H1 (cell line): ENCODE data around the gene GBF1. TPM values are rescaled to one million over a fixed set of nuclear protein-coding genes. Genes with fewer than 3 reads are reported as not detected.

Experiments
- CTCF ChIA-PET: fragments of 300-600 bp; sonication (Branson Sonifier 250); formaldehyde crosslinking; loops from one replicate; lab custom pipeline; 2021; ENCODE audit not compliant: partially characterized antibody; lab: Charles Lee
- POLR2A ChIA-PET: fragments of 300-600 bp; sonication (Branson Sonifier 250); formaldehyde crosslinking; loops from one replicate; lab custom pipeline; 2021; ENCODE audit warnings: inconsistent platforms; ENCODE audit not compliant: partially characterized antibody; lab: Charles Lee
- DNase-seq, 2 experiments: peaks; one replicate each; pipeline versions ENCODE4 v3.0.0 to v3.0.0-alpha.2; 2010 to 2022; ENCODE audit warnings: low spot score in 2 of 2, low read depth in 1 of 2, mixed read lengths in 1 of 2
- FAIRE-seq: peaks from 2 replicates; lab custom pipeline; 2011; peaks lifted over from hg19 to GRCh38; lab: Jason Lieb, UNC
- H2AFZ ChIP-seq: 2 replicates; pipeline ENCODE4 v1.8.1; 2012; ENCODE audit warnings: low read length, inconsistent platforms
- H2AK5ac ChIP-seq: 2 replicates; pipeline ENCODE4 v1.6.1; 2013; ENCODE audit warnings: low read depth, low read length
- H2BK120ac ChIP-seq: replicated peaks from 2 replicates; pipeline ENCODE3; 2013; ENCODE audit warnings: low read depth, low read length, inconsistent platforms
- H2BK12ac ChIP-seq: 2 replicates; pipeline ENCODE4 v1.6.1; 2013; ENCODE audit warnings: low read depth, low read length
- H2BK15ac ChIP-seq: 2 replicates; pipeline ENCODE4 v1.6.1; 2013; ENCODE audit warnings: low read length
- H2BK20ac ChIP-seq: 2 replicates; pipeline ENCODE4 v1.6.1; 2013; ENCODE audit warnings: low read length
- H2BK5ac ChIP-seq: 2 replicates; pipeline ENCODE4 v1.6.1; 2013; ENCODE audit warnings: low read depth, low read length
- H3K14ac ChIP-seq: 2 replicates; pipeline ENCODE4 v1.6.1; 2013; ENCODE audit warnings: inconsistent platforms; ENCODE audit not compliant: insufficient read length
- H3K18ac ChIP-seq: 2 replicates; pipeline ENCODE4 v1.6.1; 2013; ENCODE audit warnings: low read length; ENCODE audit errors: extremely low read depth
- H3K23ac ChIP-seq: 2 replicates; pipeline ENCODE4 v1.6.1; 2013; ENCODE audit warnings: inconsistent platforms; ENCODE audit not compliant: insufficient read length
- H3K23me2 ChIP-seq: 2 replicates; pipeline ENCODE4 v1.6.1; 2013; ENCODE audit warnings: low read depth, low read length
- H3K27ac ChIP-seq: 2 replicates; pipeline ENCODE4 v1.6.1; 2011; ENCODE audit warnings: low read depth, low read length, inconsistent platforms
- H3K27me3 ChIP-seq, 4 experiments: replicated peaks in 1 of 4; 1 replicate in 1 of 4; 2 replicates in 3 of 4; pipeline versions ENCODE4 v1.6.1 to v1.8.1; 2011 to 2013; ENCODE audit warnings: low read length in 3 of 4, mild to moderate bottlenecking in 3 of 4, inconsistent platforms in 2 of 4, mixed read lengths in 2 of 4, moderate library complexity in 1 of 4; ENCODE audit not compliant: control insufficient read depth in 3 of 4, insufficient read depth in 3 of 4; ENCODE audit errors: extremely low read depth in 1 of 4
- H3K36me3 ChIP-seq, 4 experiments: 2 replicates each; pipeline versions ENCODE4 v1.6.1 to v1.8.1; 2011 to 2013; ENCODE audit warnings: mild to moderate bottlenecking in 4 of 4, low read length in 3 of 4, moderate library complexity in 2 of 4, control low read depth in 1 of 4, inconsistent platforms in 1 of 4; ENCODE audit not compliant: insufficient read depth in 4 of 4, control insufficient read depth in 2 of 4
- H3K4ac ChIP-seq: replicated peaks from 2 replicates; pipeline ENCODE3; 2013; ENCODE audit warnings: low read length, low read depth, mixed read lengths, inconsistent platforms; ENCODE audit not compliant: insufficient read length
- H3K4me1 ChIP-seq, 4 experiments: replicated peaks in 1 of 4; 1 replicate in 1 of 4; 2 replicates in 3 of 4; pipeline versions ENCODE4 v1.6.1 to v1.8.1; 2011 to 2013; ENCODE audit warnings: low read length in 3 of 4, inconsistent platforms in 2 of 4, mixed read lengths in 1 of 4; ENCODE audit not compliant: insufficient read depth in 4 of 4, control insufficient read depth in 3 of 4
- H3K4me2 ChIP-seq, 2 experiments: 2 replicates each; pipeline versions ENCODE4 v1.6.1 to v1.8.1; 2011 to 2013; ENCODE audit warnings: low read depth in 2 of 2, low read length in 2 of 2, control low read depth in 1 of 2, inconsistent platforms in 1 of 2, mild to moderate bottlenecking in 1 of 2; ENCODE audit not compliant: insufficient read depth in 1 of 2
- H3K4me3 ChIP-seq, 4 experiments: fragments of 200-600, 300-600 bp in 1 of 4; sonication (generic), shearing (Covaris generic), sonication (Bioruptor Twin) in 1 of 4; 2 replicates each; pipeline versions ENCODE4 v1.5.1 to v1.8.1; 2011 to 2016; ENCODE audit warnings: low read length in 4 of 4, low read depth in 3 of 4, control low read depth in 2 of 4, inconsistent platforms in 2 of 4, mild to moderate bottlenecking in 2 of 4, mixed read lengths in 1 of 4, moderate library complexity in 1 of 4; ENCODE audit not compliant: insufficient read depth in 2 of 4; ENCODE audit errors: extremely low read depth in 1 of 4
- H3K56ac ChIP-seq: replicated peaks from 2 replicates; pipeline ENCODE3; 2013; ENCODE audit warnings: low read depth, mild to moderate bottlenecking, mixed read lengths, low read length, inconsistent platforms; ENCODE audit not compliant: insufficient read length
- H3K79me1 ChIP-seq: 2 replicates; pipeline ENCODE4 v1.6.1; 2013; ENCODE audit warnings: low read depth, low read length, control low read depth
- H3K79me2 ChIP-seq, 2 experiments: 2 replicates each; pipeline versions ENCODE4 v1.6.1 to v1.8.1; 2012 to 2013; ENCODE audit warnings: low read length in 2 of 2, mild to moderate bottlenecking in 2 of 2, inconsistent platforms in 1 of 2; ENCODE audit not compliant: insufficient read depth in 2 of 2, control insufficient read depth in 1 of 2
- H3K9ac ChIP-seq, 4 experiments: replicated peaks in 1 of 4; 1 replicate in 1 of 4; 2 replicates in 3 of 4; pipeline versions ENCODE4 v1.6.1 to v1.8.1; 2011 to 2013; ENCODE audit warnings: low read depth in 3 of 4, low read length in 3 of 4, control low read depth in 2 of 4, mild to moderate bottlenecking in 2 of 4, moderate library complexity in 2 of 4, inconsistent platforms in 1 of 4; ENCODE audit errors: extremely low read depth in 1 of 4
- H3K9me3 ChIP-seq, 2 experiments: 2 replicates each; pipeline versions ENCODE4 v1.6.1 to v1.8.1; 2012 to 2013; ENCODE audit warnings: mild to moderate bottlenecking in 2 of 2, moderate library complexity in 2 of 2, control low read depth in 1 of 2, inconsistent platforms in 1 of 2, low read depth in 1 of 2, low read length in 1 of 2, mixed read lengths in 1 of 2; ENCODE audit not compliant: insufficient read depth in 2 of 2
- H4K20me1 ChIP-seq, 2 experiments: replicated peaks in 1 of 2; 2 replicates each; pipeline versions ENCODE3 to v1.8.1; 2011 to 2013; ENCODE audit warnings: inconsistent platforms in 2 of 2, low read length in 2 of 2, mild to moderate bottlenecking in 1 of 2; ENCODE audit not compliant: insufficient read depth in 2 of 2, control insufficient read depth in 1 of 2
- H4K5ac ChIP-seq: 2 replicates; pipeline ENCODE4 v1.6.1; 2013; ENCODE audit warnings: low read length, low read depth, mixed read lengths, inconsistent platforms; ENCODE audit not compliant: insufficient read length
- H4K8ac ChIP-seq: 2 replicates; pipeline ENCODE4 v1.8.0; 2013; ENCODE audit warnings: mild to moderate bottlenecking, moderate library complexity, low read length, inconsistent platforms; ENCODE audit not compliant: insufficient read depth; ENCODE audit errors: extremely low read depth
- H4K91ac ChIP-seq: replicated peaks from 2 replicates; pipeline ENCODE3; 2013; ENCODE audit warnings: low read length, mixed read lengths, inconsistent platforms; ENCODE audit not compliant: insufficient read length
- CHD2 ChIP-seq: IDR thresholded peaks from 2 replicates; pipeline ENCODE4 v1.6.1; 2012; ENCODE audit warnings: low read length, improper control_type of control experiment
- CTCF ChIP-seq, 3 experiments: IDR thresholded peaks; 1 replicate in 2 of 3; 2 replicates in 1 of 3; pipeline versions ENCODE4 v1.5.1 to v1.6.1; 2011; ENCODE audit warnings: low read length in 3 of 3, mild to moderate bottlenecking in 3 of 3, inconsistent platforms in 2 of 3, low read depth in 1 of 3, moderate library complexity in 1 of 3; ENCODE audit not compliant: insufficient read depth in 1 of 3; ENCODE audit errors: control extremely low read depth in 1 of 3
- HDAC6 ChIP-seq: IDR thresholded peaks from one replicate; pipeline ENCODE4 v1.7.1; 2012; ENCODE audit warnings: low read depth, mild to moderate bottlenecking, inconsistent platforms, low read length, moderate library complexity
- KDM5A ChIP-seq: fragments of 200-600 bp; IDR thresholded peaks from 2 replicates; pipeline ENCODE4 v1.7.1; 2012; ENCODE audit warnings: mild to moderate bottlenecking, low read length, inconsistent platforms, mixed read lengths
- SIX5 ChIP-seq: IDR thresholded peaks from 2 replicates; pipeline ENCODE4 v1.6.1; 2011; ENCODE audit warnings: mild to moderate bottlenecking, low read depth, low read length
- SP1 ChIP-seq: IDR thresholded peaks from 2 replicates; pipeline ENCODE4 v1.6.1; 2011; ENCODE audit warnings: low read depth, low read length
- TEAD4 ChIP-seq: IDR thresholded peaks from 2 replicates; pipeline ENCODE4 v1.6.1; 2012; ENCODE audit warnings: low read depth, low read length, inconsistent platforms, mixed read lengths
- WGBS, 2 experiments: shearing (Covaris generic) in 1 of 2; methylation state at CpG; one replicate each; pipeline versions ENCODE4 v1.1.6 to v1.1.7; 2013 to 2015; ENCODE audit warnings: low lambda C conversion rate in 2 of 2, mixed read lengths in 2 of 2, inconsistent platforms in 1 of 2, low coverage in 1 of 2, missing lambda C conversion rate in 1 of 2; ENCODE audit not compliant: insufficient replicate concordance in 2 of 2, insufficient coverage in 1 of 2, insufficient read length in 1 of 2; ENCODE audit errors: extremely low coverage in 1 of 2, missing lambda C conversion rate in 1 of 2; 5-methylcytosine and 5-hydroxymethylcytosine counted together
- polyA plus RNA-seq, 7 experiments: library from polyadenylated mRNA; depleted of rRNA in 3 of 7; stranded (reverse) in 5 of 7; unstranded in 2 of 7; fragments of >200 nt in 5 of 7; fragments of 200-250 nt in 2 of 7; gene quantifications; 1 replicate in 5 of 7; 2 replicates in 1 of 7; 4 replicates in 1 of 7; pipeline versions ENCODE4 v1.2.1 to v1.2.3, GENCODE V29; 2011 to 2013; ENCODE audit warnings: missing spikeins in 2 of 7, mixed read lengths in 2 of 7
- total RNA-seq: library from RNA; stranded (reverse); fragmentation: NEBNext Ultra II Directional; extraction: Animal tissue kit (Norgen Biotek cat#: 25700); gene quantifications from 2 replicates; pipeline ENCODE4 v1.2.1, GENCODE V29; 2021
- TF ChIP-seq, protein P1 (sequence below): IDR thresholded peaks from 2 replicates; pipeline ENCODE4 v1.6.1; 2012; ENCODE audit warnings: low read length, inconsistent platforms
- TF ChIP-seq, protein P2 (sequence below): IDR thresholded peaks from 2 replicates; pipeline ENCODE4 v1.6.1; 2011; ENCODE audit warnings: low read length, improper control_type of control experiment

The GBF1 gene
- total and polyA plus RNA-seq, 2 of the 8 experiments (the other 6 are each of a cell fraction or from before 2014, with no cell fraction given): 11.0 to 25.5 TPM

GRCh38 chr10:102312683-102313082, 67.4 kb downstream of the GBF1 start:
- no peak overlapping the region for H3K27ac ChIP-seq
- TF ChIP-seq SP1 (no peak), HDAC6 (no peak), KDM5A (no peak), CHD2 (no peak), SIX5 (no peak), CTCF (IDR thresholded peaks at IDR 0.05; ENCODE audit: control extremely low read depth in 1 of 3, insufficient read depth in 1 of 3, low read depth in 1 of 3, low read length in 3 of 3) (no peak), TEAD4 (no peak)
- TF ChIP-seq, protein P1, sequence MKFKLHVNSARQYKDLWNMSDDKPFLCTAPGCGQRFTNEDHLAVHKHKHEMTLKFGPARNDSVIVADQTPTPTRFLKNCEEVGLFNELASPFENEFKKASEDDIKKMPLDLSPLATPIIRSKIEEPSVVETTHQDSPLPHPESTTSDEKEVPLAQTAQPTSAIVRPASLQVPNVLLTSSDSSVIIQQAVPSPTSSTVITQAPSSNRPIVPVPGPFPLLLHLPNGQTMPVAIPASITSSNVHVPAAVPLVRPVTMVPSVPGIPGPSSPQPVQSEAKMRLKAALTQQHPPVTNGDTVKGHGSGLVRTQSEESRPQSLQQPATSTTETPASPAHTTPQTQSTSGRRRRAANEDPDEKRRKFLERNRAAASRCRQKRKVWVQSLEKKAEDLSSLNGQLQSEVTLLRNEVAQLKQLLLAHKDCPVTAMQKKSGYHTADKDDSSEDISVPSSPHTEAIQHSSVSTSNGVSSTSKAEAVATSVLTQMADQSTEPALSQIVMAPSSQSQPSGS: no peak
- TF ChIP-seq, protein P2, sequence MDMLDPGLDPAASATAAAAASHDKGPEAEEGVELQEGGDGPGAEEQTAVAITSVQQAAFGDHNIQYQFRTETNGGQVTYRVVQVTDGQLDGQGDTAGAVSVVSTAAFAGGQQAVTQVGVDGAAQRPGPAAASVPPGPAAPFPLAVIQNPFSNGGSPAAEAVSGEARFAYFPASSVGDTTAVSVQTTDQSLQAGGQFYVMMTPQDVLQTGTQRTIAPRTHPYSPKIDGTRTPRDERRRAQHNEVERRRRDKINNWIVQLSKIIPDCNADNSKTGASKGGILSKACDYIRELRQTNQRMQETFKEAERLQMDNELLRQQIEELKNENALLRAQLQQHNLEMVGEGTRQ: no peak

More at GRCh38 chr10:102312683-102313082, 67.4 kb downstream of the GBF1 start:
- ChIA-PET CTCF (interaction anchor here (0.8 to 3.3 kb wide), 9 partner anchors 14 to 83 kb away, joined by 3 to 14 read pairs (median 3); no protein-coding TSS in a partner anchor), POLR2A (no interaction called here)
- peaks cover 0 to 4% of the 10 kb centered on the region in 2 experiments; a peak in 1 of 4 replicates for H3K79me2 ChIP-seq
- H2BK15ac ChIP-seq: no peak overlapping the region
- no peak for FAIRE-seq
- no peak overlapping the region for H3K23ac ChIP-seq
- H2BK12ac ChIP-seq: no peak overlapping the region
- no peak overlapping the region for H3K56ac ChIP-seq
- H3K9me3 ChIP-seq: no peaks in the 10 kb centered on the region
- no peak overlapping the region for H3K9ac ChIP-seq
- no peak overlapping the region for H2BK20ac ChIP-seq
- no peaks in the 10 kb centered on the region for H3K27me3 ChIP-seq
- H3K79me1 ChIP-seq: no peaks in the 10 kb centered on the region
- H3K4me2 ChIP-seq: no peak overlapping the region
- no peak overlapping the region for H2AK5ac ChIP-seq
- no peaks in the 10 kb centered on the region for H3K23me2 ChIP-seq
- no peak overlapping the region for H2AFZ ChIP-seq
- no peak for DNase-seq
- no peak overlapping the region for H3K4ac ChIP-seq
- H3K4me3 ChIP-seq: no peak overlapping the region
- H3K14ac ChIP-seq: no peak overlapping the region
- no peak overlapping the region for H2BK120ac ChIP-seq
- H4K5ac ChIP-seq: no peak overlapping the region
- H4K20me1 ChIP-seq: peaks cover 2 to 3% of the 10 kb centered on the region in 2 experiments
- H2BK5ac ChIP-seq: no peak overlapping the region
- H3K18ac ChIP-seq: no peak overlapping the region
- H4K91ac ChIP-seq: no peak overlapping the region
- WGBS, 2 experiments: 84% methylated on average over 1 of the region's 1 CpG; no CpG with 5 or more reads in 1 of the 2 experiments
- H3K36me3 ChIP-seq: no peaks in the 10 kb centered on the region
- H3K4me1 ChIP-seq: peaks cover 0 to 3% (median 0%) of the 10 kb centered on the region in 4 experiments; a peak in 1 of 7 replicates
- H4K8ac ChIP-seq: no peak overlapping the region
